Measurements from ENCODE around the gene SPNS3. TPM values are rescaled to one million over a fixed set of nuclear protein-coding genes. Genes with fewer than 3 reads are reported as not detected.

The SPNS3 gene
- total and polyA plus RNA-seq, 2 of the 4 experiments (the other 2 are of a cell fraction), result 0.18 TPM; not detected in 1

- in situ Hi-C loops (cut with MboI; ENCODE audit: low sequenced_read_pairs), result no loop called here
- ATAC-seq (ENCODE audit: low read depth), result no peak
These were observed 27.4 kb upstream of the SPNS3 start for GRCh38 chr17:4406386-4406785.

More at GRCh38 chr17:4406386-4406785, 27.4 kb upstream of the SPNS3 start:
- Histone ChIP-seq H3K9me3 (ENCODE audit: control insufficient read depth, insufficient read depth, low read length) (no peaks in the 10 kb centered on the region), H3K4me2 (ENCODE audit: low read depth, low read length) (no peak overlapping the region), H2AK9ac (replicated peaks; ENCODE audit: low read depth, low read length, poor library complexity) (no peak overlapping the region), H3K56ac (ENCODE audit: extremely low read depth, insufficient read depth, low read length) (no peak overlapping the region), H2BK120ac (ENCODE audit: low read depth, low read length) (no peak overlapping the region), H3K18ac (ENCODE audit: low read depth, low read length) (no peak overlapping the region), H3K27me3 (ENCODE audit: control insufficient read depth, insufficient read depth, low read length) (no peaks in the 10 kb centered on the region), H3K9me1 (ENCODE audit: insufficient read depth, low read length) (0 out of 2 replicates have a peak, but pooled peaks cover 4% of the 10 kb centered on the region), H2BK20ac (ENCODE audit: low read depth, low read length) (no peak overlapping the region), H3K4ac (ENCODE audit: low read depth, low read length) (no peak overlapping the region), H3K4me3 (ENCODE audit: insufficient read depth, low read depth, low read length) (no peak overlapping the region), H3K23ac (ENCODE audit: low read depth, low read length) (no peak overlapping the region), H2AFZ (replicated peaks; ENCODE audit: low read length, poor library complexity) (no peak overlapping the region), H3K9ac (ENCODE audit: low read depth, low read length) (no peak overlapping the region), H3K4me1 (ENCODE audit: control insufficient read depth, insufficient read depth, low read length) (no peaks in the 10 kb centered on the region), H4K8ac (ENCODE audit: low read depth in 2 of 2, low read length in 2 of 2) (no peak overlapping the region), H4K20me1 (ENCODE audit: insufficient read depth, low read length) (no peaks in the 10 kb centered on the region), H2BK15ac (ENCODE audit: low read depth, low read length) (no peak overlapping the region), H4K91ac (ENCODE audit: insufficient read depth, low read depth, low read length) (no peak overlapping the region), H2BK5ac (ENCODE audit: low read depth, low read length, poor library complexity, severe bottlenecking) (no peak overlapping the region), H3K27ac (ENCODE audit: insufficient read depth, low read length) (no peak overlapping the region), H3K79me1 (ENCODE audit: low read depth in 1 of 2, low read length in 2 of 2) (no peaks in the 10 kb centered on the region), H3K14ac (replicated peaks; ENCODE audit: low read depth, low read length) (no peak overlapping the region), H4K5ac (ENCODE audit: low read depth, low read length) (no peak overlapping the region), H2AK5ac (ENCODE audit: low read depth, low read length) (no peak overlapping the region), H3K36me3 (ENCODE audit: control insufficient read depth, insufficient read depth, low read length) (no peaks in the 10 kb centered on the region)
- ChIA-PET POLR2A (ENCODE audit: unreplicated experiment) (no interaction called here), CTCF (interaction anchor here (0.7 kb wide), 1 partner anchor 331 kb away, joined by 4 read pairs; no protein-coding TSS in a partner anchor)
- 96% methylated on average over 5 of the region's 10 CpGs; no CpG with 5 or more reads in 1 of the 2 experiments for WGBS, 2 experiments (ENCODE audit: extremely low coverage in 2 of 2, insufficient read length in 1 of 2)
- intact Hi-C loops (cut with micrococcal nuclease) (no loop called here), dilution Hi-C loops (cut with HindIII; ENCODE audit: low sequenced_read_pairs, unreplicated experiment) (no loop called here)
- no TSS peak for BruUV-seq (replicated peaks)
- DNase-seq, result no peak
- TF ChIP-seq USF2 (IDR thresholded peaks at IDR 0.05; ENCODE audit: low read depth, low read length), result no peak

Measured in IMR-90 (cell line).